Measurements from ENCODE around the gene PGAP1. TPM values are rescaled to one million over a fixed set of nuclear protein-coding genes. Genes with fewer than 3 reads are reported as not detected.
A peak's percentile ranks its signal among the peaks of the same experiment; 100 is the strongest.

PGAP1 gene
- total RNA-seq, 1 experiment from 2014 or later, result 21.0 TPM

DNA sequence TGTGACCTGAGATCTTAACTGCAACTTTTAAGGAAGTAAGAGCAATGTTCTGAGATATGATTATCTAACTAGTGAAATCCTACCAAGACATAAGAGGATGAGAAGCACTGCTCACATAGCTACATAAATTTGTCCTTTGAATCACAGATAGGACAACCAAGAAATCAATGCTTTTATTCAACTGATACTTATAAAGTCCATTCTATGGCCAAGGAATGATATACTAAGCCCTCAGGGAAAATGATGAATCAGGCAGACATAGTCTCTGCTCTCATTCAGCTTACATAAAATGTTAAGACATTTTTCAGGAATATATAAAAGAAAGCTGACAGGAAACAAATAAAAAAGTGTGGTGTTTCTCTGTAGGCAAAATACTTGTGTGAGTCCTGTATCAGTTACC is 39.1 kb downstream of the PGAP1 start:
- no peak overlapping the region for H3K4ac ChIP-seq (ENCODE audit: low read depth, low read length)
- H3K23ac ChIP-seq (ENCODE audit: insufficient read length, low read depth, low read length), result no peak overlapping the region
- H4K91ac ChIP-seq (ENCODE audit: insufficient read length, low read depth, low read length), result no peak overlapping the region
- no peak overlapping the region for H3K14ac ChIP-seq (ENCODE audit: insufficient read depth, low read length)
- H3K9me3 ChIP-seq (ENCODE audit: control insufficient read depth, low read depth, low read length), result no peaks in the 10 kb centered on the region
- H3K56ac ChIP-seq (ENCODE audit: insufficient read length, low read depth, low read length), result no peak overlapping the region
- no peak overlapping the region for H2BK12ac ChIP-seq (ENCODE audit: insufficient read length, low read depth, low read length)
- no peak overlapping the region for H4K5ac ChIP-seq (ENCODE audit: insufficient read length, low read depth, low read length)
- no peak overlapping the region for H3K27ac ChIP-seq (ENCODE audit: insufficient read length, low read depth, low read length)
- H3K79me2 ChIP-seq (ENCODE audit: insufficient read depth, low read length), result no peaks in the 10 kb centered on the region
- no peak overlapping the region for H2AFZ ChIP-seq (ENCODE audit: low read length)
- H3K18ac ChIP-seq (ENCODE audit: insufficient read length, low read depth, low read length), result no peak overlapping the region
- no peaks in the 10 kb centered on the region for H3K79me1 ChIP-seq (ENCODE audit: insufficient read depth, low read depth, low read length, poor library complexity, severe bottlenecking)
- peaks cover 16 to 43% (median 34%) of the 10 kb centered on the region in 3 experiments for H3K36me3 Mint-ChIP-seq (ENCODE audit: insufficient read depth in 1 of 3, low read depth in 3 of 3)
- no peak overlapping the region for H3T11ph ChIP-seq (ENCODE audit: low read length)
- peak overlapping the region in 1 of 3 experiments; percentile 74; a peak in 1 of 7 replicates for H3K27ac Mint-ChIP-seq
- H4K20me1 ChIP-seq (ENCODE audit: control insufficient read depth, insufficient read depth, insufficient read length), result no peaks in the 10 kb centered on the region
- H3K4me2 ChIP-seq (ENCODE audit: insufficient read depth, insufficient read length, low read length), result no peak overlapping the region
- no peaks in the 10 kb centered on the region for H3K27me3 Mint-ChIP-seq (ENCODE audit: low read depth)
- no peak overlapping the region for H2BK20ac ChIP-seq (ENCODE audit: low read depth, low read length, poor library complexity, severe bottlenecking)
- H3K4me1 Mint-ChIP-seq, result no peaks in the 10 kb centered on the region
- no peak overlapping the region for H2BK15ac ChIP-seq (ENCODE audit: low read depth, low read length)
- H3K23me2 ChIP-seq (ENCODE audit: insufficient read length, low read depth, low read length, poor library complexity, severe bottlenecking), result no peaks in the 10 kb centered on the region
- no peaks in the 10 kb centered on the region for H3K9me3 Mint-ChIP-seq
- no peak overlapping the region for H2BK120ac ChIP-seq (ENCODE audit: low read depth, low read length, poor library complexity, severe bottlenecking)
- DNase-seq, result no peak
- no peaks in the 10 kb centered on the region for H3K27me3 ChIP-seq (ENCODE audit: insufficient read depth, low read length)
- no peak overlapping the region for H4K8ac ChIP-seq (replicated peaks; ENCODE audit: insufficient read length, low read depth, low read length)
- H3K4me1 ChIP-seq (ENCODE audit: insufficient read depth, low read length), result no peaks in the 10 kb centered on the region
- TF ChIP-seq, protein P1, sequence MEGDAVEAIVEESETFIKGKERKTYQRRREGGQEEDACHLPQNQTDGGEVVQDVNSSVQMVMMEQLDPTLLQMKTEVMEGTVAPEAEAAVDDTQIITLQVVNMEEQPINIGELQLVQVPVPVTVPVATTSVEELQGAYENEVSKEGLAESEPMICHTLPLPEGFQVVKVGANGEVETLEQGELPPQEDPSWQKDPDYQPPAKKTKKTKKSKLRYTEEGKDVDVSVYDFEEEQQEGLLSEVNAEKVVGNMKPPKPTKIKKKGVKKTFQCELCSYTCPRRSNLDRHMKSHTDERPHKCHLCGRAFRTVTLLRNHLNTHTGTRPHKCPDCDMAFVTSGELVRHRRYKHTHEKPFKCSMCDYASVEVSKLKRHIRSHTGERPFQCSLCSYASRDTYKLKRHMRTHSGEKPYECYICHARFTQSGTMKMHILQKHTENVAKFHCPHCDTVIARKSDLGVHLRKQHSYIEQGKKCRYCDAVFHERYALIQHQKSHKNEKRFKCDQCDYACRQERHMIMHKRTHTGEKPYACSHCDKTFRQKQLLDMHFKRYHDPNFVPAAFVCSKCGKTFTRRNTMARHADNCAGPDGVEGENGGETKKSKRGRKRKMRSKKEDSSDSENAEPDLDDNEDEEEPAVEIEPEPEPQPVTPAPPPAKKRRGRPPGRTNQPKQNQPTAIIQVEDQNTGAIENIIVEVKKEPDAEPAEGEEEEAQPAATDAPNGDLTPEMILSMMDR (conservative IDR thresholded peaks at IDR 0.05), result no peak
- H2BK5ac ChIP-seq (ENCODE audit: insufficient read length, low read length), result no peak overlapping the region
- no peak overlapping the region for H3K9ac ChIP-seq (ENCODE audit: extremely low read depth, insufficient read length, low read length)
- no peak overlapping the region for H2AK5ac ChIP-seq (ENCODE audit: insufficient read length, low read length)
- H3K4me3 Mint-ChIP-seq, result no peak overlapping the region
